WTC11 (cell line): ENCODE data around the gene GAD2. TPM values are rescaled to one million over a fixed set of nuclear protein-coding genes. Genes with fewer than 3 reads are reported as not detected.

Experiments used
- ATAC-seq: fragments of 200-7000 bp; cut with Tn5 transposase; 2 replicates; pipeline ENCODE4 v1.10.0; 2021; ENCODE audit warnings: mild to moderate bottlenecking, moderate library complexity
- CTCF ChIA-PET: fragments of 300-600 bp; sonication (Branson Sonifier 250); formaldehyde crosslinking; loops from one replicate; lab custom pipeline; 2021; ENCODE audit warnings: antibody characterized with exemption; lab: Charles Lee
- POLR2A ChIA-PET: fragments of 350-600 bp; sonication (Branson Sonifier 250); formaldehyde crosslinking; loops from one replicate; lab custom pipeline; 2021; ENCODE audit warnings: antibody characterized with exemption; lab: Charles Lee
- DNase-seq: peaks from one replicate; pipeline ENCODE4 v3.0.0; 2021; ENCODE audit warnings: low spot score
- H3K27ac Mint-ChIP-seq: 2 replicates; pipeline ENCODE4 v1.8.0; 2021; ENCODE audit warnings: mixed read lengths
- H3K27me3 Mint-ChIP-seq: 2 replicates; pipeline ENCODE4 v1.8.0; 2021; ENCODE audit warnings: low read depth, mild to moderate bottlenecking, moderate library complexity, mixed read lengths
- H3K36me3 Mint-ChIP-seq: 2 replicates; pipeline ENCODE4 v1.8.0; 2021; ENCODE audit warnings: mixed read lengths
- H3K4me1 Mint-ChIP-seq: 2 replicates; pipeline ENCODE4 v1.8.0; 2022; ENCODE audit warnings: mixed read lengths
- H3K4me3 Mint-ChIP-seq: 2 replicates; pipeline ENCODE4 v1.8.0; 2021; ENCODE audit warnings: mild to moderate bottlenecking, moderate library complexity, mixed read lengths
- H3K9me3 Mint-ChIP-seq: 2 replicates; pipeline ENCODE4 v1.8.0; 2021; ENCODE audit warnings: mixed read lengths
- CBFB ChIP-seq: sonication (generic); formaldehyde crosslinking; IDR thresholded peaks from 2 replicates; pipeline ENCODE4 v1.8.1; 2022; ENCODE audit warnings: mild to moderate bottlenecking, low read depth, missing genetic modification reagents
- CREM ChIP-seq: sonication (generic); formaldehyde crosslinking; IDR thresholded peaks from 2 replicates; pipeline ENCODE4 v1.8.1; 2022; ENCODE audit warnings: mild to moderate bottlenecking, missing genetic modification reagents, moderate library complexity
- HMGA2 ChIP-seq: fragments of 250-450 bp; sonication (Bioruptor Pico); IDR thresholded peaks from 2 replicates; pipeline ENCODE4 v1.4.0; 2021; ENCODE audit warnings: mild to moderate bottlenecking, moderate library complexity
- JAZF1 ChIP-seq: fragments of 250-450 bp; sonication (Bioruptor Pico); IDR thresholded peaks from 2 replicates; pipeline ENCODE4 v1.9.0; 2021; ENCODE audit warnings: moderate library complexity, mild to moderate bottlenecking, inconsistent platforms
- KAT7 ChIP-seq: sonication (generic); formaldehyde crosslinking; IDR thresholded peaks from 2 replicates; pipeline ENCODE4 v1.8.1; 2023; ENCODE audit warnings: missing genetic modification reagents, mild to moderate bottlenecking, borderline replicate concordance
- MYBL2 ChIP-seq: sonication (generic); formaldehyde crosslinking; IDR thresholded peaks from 2 replicates; pipeline ENCODE4 v1.8.1; 2023; ENCODE audit warnings: mild to moderate bottlenecking, moderate library complexity, missing genetic modification reagents
- NR1H2 ChIP-seq: sonication (generic); formaldehyde crosslinking; IDR thresholded peaks from 2 replicates; pipeline ENCODE4 v1.9.0; 2021; ENCODE audit warnings: mild to moderate bottlenecking, moderate library complexity, missing genetic modification reagents
- RELA ChIP-seq: sonication (generic); formaldehyde crosslinking; IDR thresholded peaks from 2 replicates; pipeline ENCODE4 v1.8.1; 2022; ENCODE audit warnings: missing genetic modification reagents, mild to moderate bottlenecking, borderline replicate concordance
- RORB ChIP-seq: fragments of 250-450 bp; sonication (Bioruptor Pico); IDR thresholded peaks from 2 replicates; pipeline ENCODE4 v1.9.0; 2021; ENCODE audit warnings: mild to moderate bottlenecking
- SMAD4 ChIP-seq: sonication (generic); formaldehyde crosslinking; IDR thresholded peaks from 2 replicates; pipeline ENCODE4 v1.8.0; 2022; ENCODE audit warnings: mild to moderate bottlenecking, missing genetic modification reagents
- TCF7 ChIP-seq: sonication (generic); formaldehyde crosslinking; IDR thresholded peaks from 2 replicates; pipeline ENCODE4 v1.8.0; 2022; ENCODE audit warnings: mild to moderate bottlenecking, low read depth, missing genetic modification reagents, moderate library complexity
- TEAD1 ChIP-seq: sonication (generic); formaldehyde crosslinking; IDR thresholded peaks from 2 replicates; pipeline ENCODE4 v1.8.0; 2022; ENCODE audit warnings: mild to moderate bottlenecking, missing genetic modification reagents
- ZNF121 ChIP-seq: sonication (generic); formaldehyde crosslinking; IDR thresholded peaks from 2 replicates; pipeline ENCODE4 v1.8.0; 2023; ENCODE audit warnings: missing genetic modification reagents
- ZNF416 ChIP-seq: fragments of 250-450 bp; sonication (Bioruptor Pico); IDR thresholded peaks from 2 replicates; pipeline ENCODE4 v1.9.0; 2021; ENCODE audit warnings: mild to moderate bottlenecking, inconsistent platforms
- total RNA-seq: library from RNA; stranded (reverse); gene quantifications from 3 replicates; pipeline ENCODE4 v1.2.3, GENCODE V29; 2021
- TF ChIP-seq, protein P1 (sequence below): sonication (generic); formaldehyde crosslinking; IDR thresholded peaks from 2 replicates; pipeline ENCODE4 v1.8.1; 2022; ENCODE audit warnings: mild to moderate bottlenecking, missing genetic modification reagents, moderate library complexity, borderline replicate concordance
- TF ChIP-seq, protein P2 (sequence below): sonication (generic); formaldehyde crosslinking; IDR thresholded peaks from 2 replicates; pipeline ENCODE4 v1.8.0; 2022; ENCODE audit warnings: mild to moderate bottlenecking, missing genetic modification reagents
- TF ChIP-seq, protein P3 (sequence below): sonication (generic); formaldehyde crosslinking; conservative IDR thresholded peaks from 2 replicates; pipeline ENCODE4 v1.8.1; 2022; ENCODE audit warnings: mild to moderate bottlenecking, missing genetic modification reagents
- TF ChIP-seq, protein P4 (sequence below): sonication (generic); formaldehyde crosslinking; IDR thresholded peaks from 2 replicates; pipeline ENCODE4 v1.8.1; 2023; ENCODE audit warnings: mild to moderate bottlenecking, missing genetic modification reagents, moderate library complexity
- TF ChIP-seq, protein P5 (sequence below): fragments of 250-450 bp; sonication (Bioruptor Pico); IDR thresholded peaks from 2 replicates; pipeline ENCODE4 v1.9.0; 2021; ENCODE audit warnings: mild to moderate bottlenecking
- TF ChIP-seq, protein P6 (sequence below): sonication (generic); formaldehyde crosslinking; IDR thresholded peaks from 2 replicates; pipeline ENCODE4 v1.8.1; 2022; ENCODE audit warnings: low read depth, missing genetic modification reagents, borderline replicate concordance
- TF ChIP-seq, protein P7 (sequence below): fragments of 250-450 bp; sonication (Bioruptor Pico); IDR thresholded peaks from 2 replicates; pipeline ENCODE4 v2.1.2; 2022; ENCODE audit warnings: mild to moderate bottlenecking, moderate library complexity
- TF ChIP-seq, protein P8 (sequence below): sonication (generic); formaldehyde crosslinking; IDR thresholded peaks from 2 replicates; pipeline ENCODE4 v1.8.1; 2023; ENCODE audit warnings: mild to moderate bottlenecking, missing genetic modification reagents

The GAD2 gene
- total RNA-seq, 1 experiment from 2014 or later, result 1.7 TPM

DNA sequence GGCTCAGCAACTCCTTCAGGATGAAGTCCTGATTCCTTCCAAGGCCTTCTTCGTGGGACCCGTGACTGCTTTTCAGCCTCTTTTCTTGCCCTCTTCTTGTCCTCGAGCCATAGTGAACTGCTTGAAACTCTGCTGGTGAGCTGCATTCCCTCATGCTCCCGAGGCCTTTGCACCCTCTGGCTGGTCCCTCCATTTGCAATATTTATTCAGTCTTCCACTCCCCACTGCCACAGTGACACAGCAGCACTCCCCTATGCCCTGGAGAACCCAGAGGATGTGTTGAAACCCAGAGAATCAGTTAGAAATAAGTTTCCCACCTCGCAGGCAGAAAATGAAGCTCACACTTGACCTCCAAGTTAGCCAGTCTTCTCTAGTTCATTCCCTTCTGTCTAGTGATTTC, 22.3 kb upstream of the GAD2 start:
- peaks cover 12% of the 10 kb centered on the region for H3K4me1 Mint-ChIP-seq
- ChIA-PET CTCF (interaction anchor here (0.6 kb wide), 1 partner anchor 117 kb away, joined by 3 read pairs; no protein-coding TSS in a partner anchor), POLR2A (no interaction called here)
- no peaks in the 10 kb centered on the region for H3K36me3 Mint-ChIP-seq
- no peak for ATAC-seq
- 0 out of 2 replicates have a peak, but pooled peaks cover 2% of the 10 kb centered on the region for H3K9me3 Mint-ChIP-seq
- H3K27ac Mint-ChIP-seq, result no peak overlapping the region
- no peak for TF ChIP-seq KAT7
- TF ChIP-seq, protein P1, sequence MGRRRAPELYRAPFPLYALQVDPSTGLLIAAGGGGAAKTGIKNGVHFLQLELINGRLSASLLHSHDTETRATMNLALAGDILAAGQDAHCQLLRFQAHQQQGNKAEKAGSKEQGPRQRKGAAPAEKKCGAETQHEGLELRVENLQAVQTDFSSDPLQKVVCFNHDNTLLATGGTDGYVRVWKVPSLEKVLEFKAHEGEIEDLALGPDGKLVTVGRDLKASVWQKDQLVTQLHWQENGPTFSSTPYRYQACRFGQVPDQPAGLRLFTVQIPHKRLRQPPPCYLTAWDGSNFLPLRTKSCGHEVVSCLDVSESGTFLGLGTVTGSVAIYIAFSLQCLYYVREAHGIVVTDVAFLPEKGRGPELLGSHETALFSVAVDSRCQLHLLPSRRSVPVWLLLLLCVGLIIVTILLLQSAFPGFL (CRISPR knock-in tag), result no peak
- TF ChIP-seq CREM (CRISPR knock-in tag), result no peak
- no peak for TF ChIP-seq CBFB (CRISPR knock-in tag)
- TF ChIP-seq, protein P2, sequence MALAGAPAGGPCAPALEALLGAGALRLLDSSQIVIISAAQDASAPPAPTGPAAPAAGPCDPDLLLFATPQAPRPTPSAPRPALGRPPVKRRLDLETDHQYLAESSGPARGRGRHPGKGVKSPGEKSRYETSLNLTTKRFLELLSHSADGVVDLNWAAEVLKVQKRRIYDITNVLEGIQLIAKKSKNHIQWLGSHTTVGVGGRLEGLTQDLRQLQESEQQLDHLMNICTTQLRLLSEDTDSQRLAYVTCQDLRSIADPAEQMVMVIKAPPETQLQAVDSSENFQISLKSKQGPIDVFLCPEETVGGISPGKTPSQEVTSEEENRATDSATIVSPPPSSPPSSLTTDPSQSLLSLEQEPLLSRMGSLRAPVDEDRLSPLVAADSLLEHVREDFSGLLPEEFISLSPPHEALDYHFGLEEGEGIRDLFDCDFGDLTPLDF (CRISPR knock-in tag), result no peak
- TF ChIP-seq RORB (CRISPR knock-in tag), result no peak
- TF ChIP-seq ZNF416, result no peak
- TF ChIP-seq TCF7 (CRISPR knock-in tag), result no peak
- no peak overlapping the region for H3K4me3 Mint-ChIP-seq
- no peak for DNase-seq
- no peaks in the 10 kb centered on the region for H3K27me3 Mint-ChIP-seq

DNA sequence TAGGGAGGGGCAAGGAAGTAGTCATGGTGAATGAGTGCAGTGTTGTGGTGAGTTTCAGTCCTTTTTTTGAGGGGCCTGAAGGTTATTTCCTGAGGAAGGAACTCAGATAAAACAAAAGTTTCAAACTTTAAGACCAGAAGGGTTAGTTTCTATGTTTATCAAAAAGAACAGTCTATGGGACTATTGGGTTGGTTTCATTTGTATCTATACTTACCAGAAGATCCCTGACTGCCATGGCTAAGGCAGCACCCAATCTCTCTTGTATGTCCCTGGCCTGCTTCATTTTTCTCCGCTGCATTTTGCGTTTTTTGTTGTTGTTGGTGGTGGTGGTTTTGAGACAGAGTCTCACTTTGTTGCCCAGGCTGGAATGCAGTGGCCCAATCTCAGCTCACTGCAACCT, 19.3 kb upstream of the GAD2 start:
- Mint-ChIP-seq H3K36me3 (no peaks in the 10 kb centered on the region), H3K4me3 (no peak overlapping the region), H3K27ac (no peak overlapping the region), H3K27me3 (no peaks in the 10 kb centered on the region), H3K4me1 (peaks cover 27% of the 10 kb centered on the region), H3K9me3 (no peaks in the 10 kb centered on the region)
- no peak for TF ChIP-seq SMAD4 (CRISPR knock-in tag)
- no peak for TF ChIP-seq TEAD1 (CRISPR knock-in tag)
- POLR2A ChIA-PET, result no interaction called here
- CTCF ChIA-PET, result no interaction called here
- ATAC-seq, result no peak
- DNase-seq, result no peak

DNA sequence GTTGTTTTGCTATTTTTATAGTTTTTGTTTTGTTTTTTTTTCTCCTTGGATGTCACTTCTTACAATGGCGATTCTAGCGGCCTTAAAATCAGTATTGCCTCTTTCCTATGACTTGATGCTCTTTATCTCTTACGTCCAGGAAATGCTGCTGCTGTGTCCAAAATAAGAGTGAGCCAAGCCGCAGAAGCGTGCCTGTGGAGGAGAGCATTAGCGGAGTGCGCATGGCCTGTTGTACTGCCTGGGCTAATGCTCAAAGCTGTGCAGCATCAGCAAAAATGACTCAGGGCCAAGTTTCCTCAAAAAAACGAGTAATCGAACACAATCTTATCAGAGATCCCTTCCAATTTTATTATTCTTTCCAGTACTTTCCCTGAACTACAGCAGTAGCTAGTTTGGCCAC, 18.5 kb upstream of the GAD2 start:
- POLR2A ChIA-PET, result no interaction called here
- H3K9me3 Mint-ChIP-seq, result no peaks in the 10 kb centered on the region
- TF ChIP-seq, protein P3, sequence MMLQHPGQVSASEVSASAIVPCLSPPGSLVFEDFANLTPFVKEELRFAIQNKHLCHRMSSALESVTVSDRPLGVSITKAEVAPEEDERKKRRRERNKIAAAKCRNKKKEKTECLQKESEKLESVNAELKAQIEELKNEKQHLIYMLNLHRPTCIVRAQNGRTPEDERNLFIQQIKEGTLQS (CRISPR knock-in tag), result no peak
- TF ChIP-seq ZNF121 (CRISPR knock-in tag) (no peak), NR1H2 (CRISPR knock-in tag) (no peak), HMGA2 (CRISPR knock-in tag) (no peak), TCF7 (CRISPR knock-in tag) (no peak), RELA (no peak), MYBL2 (CRISPR knock-in tag) (no peak), JAZF1 (CRISPR knock-in tag) (no peak), ZNF416 (no peak)
- TF ChIP-seq, protein P4, sequence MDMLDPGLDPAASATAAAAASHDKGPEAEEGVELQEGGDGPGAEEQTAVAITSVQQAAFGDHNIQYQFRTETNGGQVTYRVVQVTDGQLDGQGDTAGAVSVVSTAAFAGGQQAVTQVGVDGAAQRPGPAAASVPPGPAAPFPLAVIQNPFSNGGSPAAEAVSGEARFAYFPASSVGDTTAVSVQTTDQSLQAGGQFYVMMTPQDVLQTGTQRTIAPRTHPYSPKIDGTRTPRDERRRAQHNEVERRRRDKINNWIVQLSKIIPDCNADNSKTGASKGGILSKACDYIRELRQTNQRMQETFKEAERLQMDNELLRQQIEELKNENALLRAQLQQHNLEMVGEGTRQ, result no peak
- TF ChIP-seq, protein P5, sequence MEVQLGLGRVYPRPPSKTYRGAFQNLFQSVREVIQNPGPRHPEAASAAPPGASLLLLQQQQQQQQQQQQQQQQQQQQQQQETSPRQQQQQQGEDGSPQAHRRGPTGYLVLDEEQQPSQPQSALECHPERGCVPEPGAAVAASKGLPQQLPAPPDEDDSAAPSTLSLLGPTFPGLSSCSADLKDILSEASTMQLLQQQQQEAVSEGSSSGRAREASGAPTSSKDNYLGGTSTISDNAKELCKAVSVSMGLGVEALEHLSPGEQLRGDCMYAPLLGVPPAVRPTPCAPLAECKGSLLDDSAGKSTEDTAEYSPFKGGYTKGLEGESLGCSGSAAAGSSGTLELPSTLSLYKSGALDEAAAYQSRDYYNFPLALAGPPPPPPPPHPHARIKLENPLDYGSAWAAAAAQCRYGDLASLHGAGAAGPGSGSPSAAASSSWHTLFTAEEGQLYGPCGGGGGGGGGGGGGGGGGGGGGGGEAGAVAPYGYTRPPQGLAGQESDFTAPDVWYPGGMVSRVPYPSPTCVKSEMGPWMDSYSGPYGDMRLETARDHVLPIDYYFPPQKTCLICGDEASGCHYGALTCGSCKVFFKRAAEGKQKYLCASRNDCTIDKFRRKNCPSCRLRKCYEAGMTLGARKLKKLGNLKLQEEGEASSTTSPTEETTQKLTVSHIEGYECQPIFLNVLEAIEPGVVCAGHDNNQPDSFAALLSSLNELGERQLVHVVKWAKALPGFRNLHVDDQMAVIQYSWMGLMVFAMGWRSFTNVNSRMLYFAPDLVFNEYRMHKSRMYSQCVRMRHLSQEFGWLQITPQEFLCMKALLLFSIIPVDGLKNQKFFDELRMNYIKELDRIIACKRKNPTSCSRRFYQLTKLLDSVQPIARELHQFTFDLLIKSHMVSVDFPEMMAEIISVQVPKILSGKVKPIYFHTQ (CRISPR knock-in tag), result no peak
- TF ChIP-seq, protein P6, sequence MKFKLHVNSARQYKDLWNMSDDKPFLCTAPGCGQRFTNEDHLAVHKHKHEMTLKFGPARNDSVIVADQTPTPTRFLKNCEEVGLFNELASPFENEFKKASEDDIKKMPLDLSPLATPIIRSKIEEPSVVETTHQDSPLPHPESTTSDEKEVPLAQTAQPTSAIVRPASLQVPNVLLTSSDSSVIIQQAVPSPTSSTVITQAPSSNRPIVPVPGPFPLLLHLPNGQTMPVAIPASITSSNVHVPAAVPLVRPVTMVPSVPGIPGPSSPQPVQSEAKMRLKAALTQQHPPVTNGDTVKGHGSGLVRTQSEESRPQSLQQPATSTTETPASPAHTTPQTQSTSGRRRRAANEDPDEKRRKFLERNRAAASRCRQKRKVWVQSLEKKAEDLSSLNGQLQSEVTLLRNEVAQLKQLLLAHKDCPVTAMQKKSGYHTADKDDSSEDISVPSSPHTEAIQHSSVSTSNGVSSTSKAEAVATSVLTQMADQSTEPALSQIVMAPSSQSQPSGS (CRISPR knock-in tag), result no peak
- TF ChIP-seq, protein P7, sequence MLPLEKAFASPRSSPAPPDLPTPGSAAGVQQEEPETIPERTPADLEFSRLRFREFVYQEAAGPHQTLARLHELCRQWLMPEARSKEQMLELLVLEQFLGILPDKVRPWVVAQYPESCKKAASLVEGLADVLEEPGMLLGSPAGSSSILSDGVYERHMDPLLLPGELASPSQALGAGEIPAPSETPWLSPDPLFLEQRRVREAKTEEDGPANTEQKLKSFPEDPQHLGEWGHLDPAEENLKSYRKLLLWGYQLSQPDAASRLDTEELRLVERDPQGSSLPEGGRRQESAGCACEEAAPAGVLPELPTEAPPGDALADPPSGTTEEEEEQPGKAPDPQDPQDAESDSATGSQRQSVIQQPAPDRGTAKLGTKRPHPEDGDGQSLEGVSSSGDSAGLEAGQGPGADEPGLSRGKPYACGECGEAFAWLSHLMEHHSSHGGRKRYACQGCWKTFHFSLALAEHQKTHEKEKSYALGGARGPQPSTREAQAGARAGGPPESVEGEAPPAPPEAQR (CRISPR knock-in tag), result no peak
- TF ChIP-seq, protein P8, sequence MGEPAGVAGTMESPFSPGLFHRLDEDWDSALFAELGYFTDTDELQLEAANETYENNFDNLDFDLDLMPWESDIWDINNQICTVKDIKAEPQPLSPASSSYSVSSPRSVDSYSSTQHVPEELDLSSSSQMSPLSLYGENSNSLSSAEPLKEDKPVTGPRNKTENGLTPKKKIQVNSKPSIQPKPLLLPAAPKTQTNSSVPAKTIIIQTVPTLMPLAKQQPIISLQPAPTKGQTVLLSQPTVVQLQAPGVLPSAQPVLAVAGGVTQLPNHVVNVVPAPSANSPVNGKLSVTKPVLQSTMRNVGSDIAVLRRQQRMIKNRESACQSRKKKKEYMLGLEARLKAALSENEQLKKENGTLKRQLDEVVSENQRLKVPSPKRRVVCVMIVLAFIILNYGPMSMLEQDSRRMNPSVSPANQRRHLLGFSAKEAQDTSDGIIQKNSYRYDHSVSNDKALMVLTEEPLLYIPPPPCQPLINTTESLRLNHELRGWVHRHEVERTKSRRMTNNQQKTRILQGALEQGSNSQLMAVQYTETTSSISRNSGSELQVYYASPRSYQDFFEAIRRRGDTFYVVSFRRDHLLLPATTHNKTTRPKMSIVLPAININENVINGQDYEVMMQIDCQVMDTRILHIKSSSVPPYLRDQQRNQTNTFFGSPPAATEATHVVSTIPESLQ, result no peak

More for the DNA sequence above, 18.5 kb upstream of the GAD2 start:
- H3K27ac Mint-ChIP-seq, result peak overlapping the region; percentile 17; the same call in 1 of the 2 replicates
- H3K4me3 Mint-ChIP-seq, result no peak overlapping the region
- ATAC-seq (no peak), DNase-seq (no peak)
- peaks cover 27% of the 10 kb centered on the region for H3K4me1 Mint-ChIP-seq
- H3K27me3 Mint-ChIP-seq, result no peaks in the 10 kb centered on the region
- no peaks in the 10 kb centered on the region for H3K36me3 Mint-ChIP-seq
- CTCF ChIA-PET, result no interaction called here
